ENCODE results near the gene MEGF10. TPM values are rescaled to one million over a fixed set of nuclear protein-coding genes. Genes with fewer than 3 reads are reported as not detected.
"Not testable (repeated sequence)": the region's sequence is repeated elsewhere in the genome, so short reads cannot be mapped to it uniquely, and the experiment has no call there.

Gene MEGF10
- not detected for total RNA-seq

DNA sequence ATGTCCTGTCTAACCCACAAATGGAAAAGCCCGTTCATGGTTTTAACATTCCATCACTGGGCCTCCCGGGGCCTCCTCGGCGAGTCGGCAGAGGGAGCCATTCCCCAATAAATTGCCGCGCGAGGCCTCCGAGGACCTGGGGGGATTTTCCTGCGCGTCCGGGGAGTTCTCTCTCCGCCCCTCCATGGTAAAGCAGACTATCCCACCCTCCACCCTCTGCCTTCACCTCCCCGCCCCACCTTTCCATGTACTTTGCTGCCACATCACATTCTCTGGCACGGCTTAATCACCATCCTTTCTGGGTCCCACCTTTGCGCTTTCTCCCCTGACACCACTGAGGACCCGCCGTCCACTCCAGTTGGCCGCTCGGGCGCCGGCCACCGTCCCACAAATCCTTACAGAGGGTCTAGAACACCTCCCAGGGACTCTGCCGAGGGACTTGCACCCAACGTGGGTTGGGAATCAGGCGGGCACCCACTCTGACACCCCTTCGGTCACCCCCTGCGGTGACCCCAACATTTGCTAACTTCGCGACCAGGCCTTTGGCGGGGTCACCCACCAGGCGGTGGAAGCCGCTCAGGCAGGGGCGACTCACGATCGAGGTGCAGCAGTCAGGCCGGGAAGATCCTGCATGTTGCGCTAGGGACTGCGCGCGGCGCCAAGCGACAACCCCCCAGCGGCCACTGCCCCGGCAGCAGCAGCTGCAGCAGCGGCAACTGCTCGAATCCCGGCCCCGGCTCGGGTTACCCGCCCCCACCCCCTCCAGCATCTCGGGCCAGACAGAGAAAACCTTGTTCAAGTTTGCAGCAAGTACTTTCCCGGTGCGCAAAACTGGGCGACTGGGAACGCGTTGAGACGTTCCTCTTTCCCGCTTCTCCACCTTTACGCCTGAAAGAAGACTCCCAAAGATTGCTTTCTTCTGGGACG lies at the start of gene MEGF10:
Gene MEGF10, plus strand, starts transcription at position 778 of the 927 bp plus-strand sequence. CDS start 40,513 bp downstream, outside the sequence.
- peak; percentile 51 for ATAC-seq
- CTCF ChIA-PET: no interaction called here
- H3K36me3 Mint-ChIP-seq (ENCODE audit: low read depth): no peaks in the 10 kb centered on the region
- POLR2A ChIA-PET: no interaction called here
- H3K4me3 Mint-ChIP-seq: no peak within 1 kb of the TSS
- H3K9me3 Mint-ChIP-seq (ENCODE audit: insufficient read depth): no peaks in the 10 kb centered on the region
- no peaks in the 10 kb centered on the region for H3K4me1 Mint-ChIP-seq (ENCODE audit: low read depth)
- no peak within 1 kb of the TSS for H3K27ac Mint-ChIP-seq
- peaks cover 66% of the 10 kb centered on the region for H3K27me3 Mint-ChIP-seq (ENCODE audit: low read depth)
- DNase-seq: peak; percentile 33

DNA sequence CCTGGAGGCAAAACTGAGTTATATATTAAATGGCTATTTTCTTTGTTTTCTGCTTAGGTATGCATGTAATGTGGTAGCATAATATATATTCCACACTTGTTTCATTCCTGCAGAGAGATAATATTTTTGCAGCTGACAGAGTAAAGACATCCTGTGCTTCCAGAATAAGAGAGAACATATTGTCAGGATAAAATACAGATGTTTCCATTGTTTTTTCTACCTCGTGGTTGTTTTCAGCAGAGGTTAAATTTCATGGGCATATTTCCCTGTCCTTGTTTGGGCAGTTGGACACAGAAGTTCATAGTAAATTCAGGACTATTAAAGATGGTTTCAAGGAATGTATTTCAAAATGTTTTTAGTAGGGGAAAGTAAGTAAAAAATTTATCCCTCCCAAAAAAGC lies 47.6 kb upstream of the MEGF10 start:
- CTCF ChIA-PET: no interaction called here
- no peak overlapping the region for H3K4me3 Mint-ChIP-seq
- H3K27ac Mint-ChIP-seq: no peak overlapping the region
- no peaks in the 10 kb centered on the region for H3K4me1 Mint-ChIP-seq (ENCODE audit: low read depth)
- H3K9me3 Mint-ChIP-seq (ENCODE audit: insufficient read depth): no peaks in the 10 kb centered on the region
- POLR2A ChIA-PET: no interaction called here
- ATAC-seq (no peak), DNase-seq (no peak)
- H3K27me3 Mint-ChIP-seq (ENCODE audit: low read depth): peaks cover 5% of the 10 kb centered on the region
- no peaks in the 10 kb centered on the region for H3K36me3 Mint-ChIP-seq (ENCODE audit: low read depth)

DNA sequence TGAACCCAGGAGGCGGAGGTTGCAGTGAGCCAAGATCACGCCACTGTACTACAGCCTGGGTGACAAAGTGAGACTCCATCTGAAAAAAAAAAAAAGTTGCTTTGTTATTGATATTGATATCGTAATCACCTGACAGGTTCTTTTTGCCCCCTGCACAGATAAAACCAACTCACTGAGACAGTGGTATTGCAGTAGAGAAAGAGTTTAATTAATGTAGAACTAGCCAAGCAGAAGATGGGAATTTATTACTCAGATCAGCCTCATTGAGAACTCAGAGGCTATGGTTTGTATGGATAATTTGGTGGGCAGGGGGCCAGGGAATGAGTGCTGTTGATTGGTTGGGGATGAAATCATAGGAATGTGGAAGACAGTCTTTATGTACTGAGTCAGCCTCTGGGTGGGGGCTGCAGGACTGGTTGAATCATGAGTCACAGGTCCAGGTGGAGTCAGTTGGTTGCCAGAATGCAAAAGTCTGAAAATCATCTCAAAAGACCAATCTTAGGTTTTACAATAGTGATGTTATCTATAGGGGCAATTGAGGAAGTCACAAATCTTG lies 35.8 kb upstream of the MEGF10 start:
- DNase-seq (no peak), ATAC-seq (no peak)
- no peaks in the 10 kb centered on the region for H3K4me1 Mint-ChIP-seq (ENCODE audit: low read depth)
- no peaks in the 10 kb centered on the region for H3K9me3 Mint-ChIP-seq (ENCODE audit: insufficient read depth)
- H3K4me3 Mint-ChIP-seq: no peak overlapping the region
- no peaks in the 10 kb centered on the region for H3K27me3 Mint-ChIP-seq (ENCODE audit: low read depth)
- no peaks in the 10 kb centered on the region for H3K36me3 Mint-ChIP-seq (ENCODE audit: low read depth)
- CTCF ChIA-PET: no interaction called here
- no peak overlapping the region for H3K27ac Mint-ChIP-seq
- POLR2A ChIA-PET: no interaction called here

DNA sequence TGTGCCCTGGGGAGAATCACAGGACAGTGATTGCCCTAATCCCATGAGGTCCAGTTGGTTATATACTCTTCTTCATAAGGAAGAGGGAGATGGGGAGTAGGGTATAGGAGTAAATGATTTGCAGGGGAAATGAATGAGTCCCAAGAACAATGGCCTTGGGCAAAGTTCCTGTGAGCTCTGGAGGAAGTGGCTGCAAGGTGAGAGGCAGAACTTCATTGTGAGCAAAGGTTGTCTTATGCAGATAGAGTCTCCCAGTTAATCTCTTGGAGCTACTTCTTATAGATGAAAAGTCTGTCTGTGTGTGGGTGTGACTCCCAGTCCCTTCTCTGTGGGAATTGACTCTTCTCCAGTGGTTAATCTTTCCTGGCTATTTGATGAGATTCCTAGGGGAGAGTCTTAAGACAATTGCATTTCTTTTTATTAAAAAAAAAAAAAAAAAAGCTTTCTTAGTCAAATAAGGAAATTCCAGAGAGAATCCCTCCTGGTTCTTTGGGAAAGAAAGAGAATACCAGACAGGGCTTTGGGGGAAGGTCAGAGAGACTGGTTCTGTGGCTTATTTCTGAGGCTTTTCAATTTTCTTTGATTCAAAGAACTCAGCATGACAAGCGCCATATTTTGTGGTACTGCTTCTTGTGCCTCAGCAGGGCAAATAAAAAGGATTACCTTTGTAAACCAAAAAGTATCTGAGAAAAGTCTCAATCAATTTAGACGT lies 33.6 kb upstream of the MEGF10 start:
- H3K27me3 Mint-ChIP-seq (ENCODE audit: low read depth): peaks cover 4% of the 10 kb centered on the region
- no peaks in the 10 kb centered on the region for H3K4me1 Mint-ChIP-seq (ENCODE audit: low read depth)
- H3K9me3 Mint-ChIP-seq (ENCODE audit: insufficient read depth): no peaks in the 10 kb centered on the region
- CTCF ChIA-PET: interaction anchor here (0.6 kb wide), 1 partner anchor 1366 kb away, joined by 3 read pairs; no protein-coding TSS in a partner anchor
- ATAC-seq (no peak), DNase-seq (no peak)
- no peak overlapping the region for H3K4me3 Mint-ChIP-seq
- POLR2A ChIA-PET: no interaction called here
- H3K36me3 Mint-ChIP-seq (ENCODE audit: low read depth): no peaks in the 10 kb centered on the region
- H3K27ac Mint-ChIP-seq: no peak overlapping the region

DNA sequence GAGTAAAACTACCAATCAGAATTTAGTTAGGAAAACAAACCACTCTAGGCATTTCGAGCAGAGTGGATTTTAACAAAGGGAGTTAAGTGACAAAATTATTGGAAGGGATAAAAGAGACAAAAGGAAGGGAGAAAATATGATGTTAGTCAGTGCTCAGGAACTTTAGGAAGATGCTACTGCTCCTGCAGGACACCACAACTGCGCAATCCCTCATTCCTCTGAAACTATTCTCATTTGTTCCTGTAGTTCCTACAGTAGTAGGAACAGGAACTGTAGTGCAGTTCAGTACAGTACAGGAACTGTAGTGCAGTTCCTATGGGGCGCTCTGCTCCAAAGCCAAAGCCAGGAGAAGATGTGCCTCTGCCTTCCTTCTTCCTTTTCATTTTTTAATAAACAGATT lies 29.9 kb upstream of the MEGF10 start:
- H3K27ac Mint-ChIP-seq: no peak overlapping the region
- H3K9me3 Mint-ChIP-seq (ENCODE audit: insufficient read depth): no peaks in the 10 kb centered on the region
- H3K36me3 Mint-ChIP-seq (ENCODE audit: low read depth): no peaks in the 10 kb centered on the region
- DNase-seq: no peak
- CTCF ChIA-PET: no interaction called here
- H3K4me3 Mint-ChIP-seq: no peak overlapping the region
- no peak for ATAC-seq
- POLR2A ChIA-PET: no interaction called here
- H3K4me1 Mint-ChIP-seq (ENCODE audit: low read depth): no peaks in the 10 kb centered on the region
- H3K27me3 Mint-ChIP-seq (ENCODE audit: low read depth): peaks cover 12% of the 10 kb centered on the region

DNA sequence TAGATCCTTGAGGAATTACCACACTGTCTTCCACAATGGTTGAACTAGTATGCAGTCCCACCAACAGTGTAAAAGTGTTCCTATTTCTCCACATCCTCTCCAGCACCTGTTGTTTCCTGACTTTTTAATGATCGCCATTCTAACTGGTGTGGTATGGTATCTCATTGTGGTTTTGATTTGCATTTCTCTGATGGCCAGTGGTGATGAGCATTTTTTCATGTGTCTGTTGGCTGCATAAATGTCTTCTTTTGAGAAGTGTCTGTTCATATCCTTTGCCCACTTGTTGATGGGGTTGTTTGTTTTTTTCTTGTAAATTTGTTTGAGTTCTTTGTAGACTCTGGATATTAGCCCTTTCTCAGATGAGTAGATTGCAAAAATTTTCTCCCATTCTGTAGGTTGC lies 25.1 kb upstream of the MEGF10 start:
- H3K36me3 Mint-ChIP-seq (ENCODE audit: low read depth); H3K9me3 Mint-ChIP-seq (ENCODE audit: insufficient read depth); H3K27ac Mint-ChIP-seq; ATAC-seq; CTCF ChIA-PET; POLR2A ChIA-PET; H3K4me3 Mint-ChIP-seq; DNase-seq; H3K4me1 Mint-ChIP-seq (ENCODE audit: low read depth): not testable (repeated sequence)
- H3K27me3 Mint-ChIP-seq (ENCODE audit: low read depth): peaks cover 17% of the 10 kb centered on the region

DNA sequence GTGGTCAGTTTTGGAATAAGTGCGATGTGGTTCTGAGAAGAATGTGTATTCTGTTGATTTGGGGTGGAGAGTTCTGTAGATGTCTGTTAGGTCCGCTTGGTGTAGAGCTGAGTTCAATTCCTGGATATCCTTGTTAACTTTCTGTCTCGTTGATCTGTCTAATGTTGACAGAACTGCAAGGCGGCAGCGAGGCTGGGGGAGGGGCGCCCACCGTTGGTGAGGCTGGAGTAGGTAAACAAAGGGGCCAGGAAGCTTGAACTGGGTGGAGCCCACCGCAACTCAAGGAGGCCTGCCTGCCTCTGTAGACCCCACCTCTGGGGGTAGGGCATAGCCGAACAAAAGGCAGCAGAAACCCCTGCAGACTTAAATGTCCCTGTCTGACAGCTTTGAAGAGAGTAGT lies 22.3 kb upstream of the MEGF10 start:
- DNase-seq; H3K36me3 Mint-ChIP-seq (ENCODE audit: low read depth); POLR2A ChIA-PET; H3K9me3 Mint-ChIP-seq (ENCODE audit: insufficient read depth); H3K4me1 Mint-ChIP-seq (ENCODE audit: low read depth); H3K27me3 Mint-ChIP-seq (ENCODE audit: low read depth); H3K27ac Mint-ChIP-seq; H3K4me3 Mint-ChIP-seq; ATAC-seq; CTCF ChIA-PET: not testable (repeated sequence)

DNA sequence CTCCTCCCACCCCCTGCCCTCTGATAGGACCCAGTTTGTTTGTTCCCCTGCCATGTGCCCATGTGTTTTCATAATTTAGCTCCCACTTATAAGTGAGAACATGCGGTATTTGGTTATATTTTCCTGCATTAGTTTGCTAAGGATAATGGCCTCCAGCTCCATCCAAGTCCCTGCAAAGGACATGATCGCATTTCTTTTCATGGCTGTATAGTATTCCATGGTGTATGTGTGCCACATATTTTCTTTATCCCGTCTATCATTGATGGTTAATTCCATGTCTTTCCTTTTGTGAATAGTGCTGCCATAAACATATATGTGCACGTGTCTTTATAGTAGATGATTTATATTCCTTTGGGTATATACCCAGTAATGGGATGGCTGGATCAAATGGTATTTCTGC lies 19.9 kb upstream of the MEGF10 start:
- CTCF ChIA-PET, POLR2A ChIA-PET: not testable (repeated sequence)

DNA sequence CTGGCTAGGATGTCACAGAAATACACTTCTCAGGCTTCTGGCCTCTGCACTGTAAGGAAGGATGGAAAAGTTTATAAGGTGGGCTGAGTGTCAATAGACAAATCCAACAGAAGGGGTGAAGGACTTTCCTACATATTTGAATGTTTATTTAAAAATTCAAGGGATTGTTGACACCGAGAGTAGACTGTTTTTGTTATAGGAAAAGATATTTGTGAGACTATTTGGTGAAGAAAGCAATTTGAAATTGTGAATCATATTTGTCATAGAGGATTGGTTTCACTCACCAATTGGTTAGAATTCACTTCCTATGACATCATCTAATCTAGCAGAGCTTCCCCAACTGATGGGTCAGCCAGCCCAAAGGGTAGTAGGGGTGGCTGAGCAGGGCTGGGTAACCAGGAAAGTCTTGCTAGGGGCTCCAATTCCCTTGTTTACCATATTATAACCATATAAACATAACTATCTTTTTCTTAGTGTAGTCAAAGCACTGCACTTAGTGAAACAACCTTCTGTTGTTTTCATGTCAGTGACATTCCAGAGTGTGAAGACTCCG lies 14.9 kb upstream of the MEGF10 start:
- Mint-ChIP-seq H3K4me1 (ENCODE audit: low read depth) (no peaks in the 10 kb centered on the region), H3K27me3 (ENCODE audit: low read depth) (peaks cover under 1% of the 10 kb centered on the region), H3K36me3 (ENCODE audit: low read depth) (no peaks in the 10 kb centered on the region), H3K27ac (no peak overlapping the region), H3K9me3 (ENCODE audit: insufficient read depth) (no peaks in the 10 kb centered on the region), H3K4me3 (no peak overlapping the region)
- ATAC-seq (no peak), DNase-seq (no peak)
- ChIA-PET POLR2A (no interaction called here), CTCF (no interaction called here)

More for the DNA sequence above, 19.9 kb upstream of the MEGF10 start:
- not testable (repeated sequence) for H3K4me3 Mint-ChIP-seq; DNase-seq; ATAC-seq; H3K4me1 Mint-ChIP-seq (ENCODE audit: low read depth); H3K9me3 Mint-ChIP-seq (ENCODE audit: insufficient read depth); H3K36me3 Mint-ChIP-seq (ENCODE audit: low read depth); H3K27ac Mint-ChIP-seq; H3K27me3 Mint-ChIP-seq (ENCODE audit: low read depth)

DNA sequence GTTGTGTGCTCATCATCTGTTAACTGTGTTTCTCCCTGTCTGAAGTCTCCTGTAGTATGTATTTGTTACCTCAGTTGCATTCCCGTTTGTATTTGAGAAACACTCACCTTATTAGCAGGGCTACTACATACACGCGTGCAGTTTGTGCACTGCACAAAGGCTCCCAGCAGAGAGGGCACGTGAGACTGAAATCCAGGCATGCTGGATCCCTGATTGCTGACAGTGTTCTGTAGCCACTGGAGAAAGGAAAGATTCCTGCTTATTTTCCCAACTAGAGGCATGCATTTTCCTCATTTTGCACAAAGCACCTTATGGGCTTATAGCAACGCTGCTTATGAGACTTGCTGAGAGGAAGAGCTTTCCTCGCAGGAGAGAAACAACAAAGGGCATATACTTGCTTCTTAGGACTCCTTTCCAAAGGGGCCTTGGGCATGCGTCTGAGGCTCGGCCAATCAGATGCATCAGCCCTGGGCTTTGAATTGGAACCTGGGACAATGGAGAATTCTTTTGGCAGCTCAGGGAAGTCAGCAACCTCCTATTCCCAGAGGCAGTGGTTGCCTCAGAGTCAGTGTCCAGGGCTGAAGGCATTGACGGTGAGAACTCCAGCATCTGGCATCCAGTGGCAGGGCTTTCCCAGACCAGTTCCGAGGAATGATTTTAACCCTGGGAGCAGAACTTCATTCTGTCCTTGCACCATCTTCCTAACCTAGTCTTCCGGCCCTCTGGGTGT lies 9.9 kb upstream of the MEGF10 start:
- no peak overlapping the region for H3K4me3 Mint-ChIP-seq
- ChIA-PET CTCF (no interaction called here), POLR2A (no interaction called here)
- no peaks in the 10 kb centered on the region for H3K36me3 Mint-ChIP-seq (ENCODE audit: low read depth)
- H3K27ac Mint-ChIP-seq: no peak overlapping the region
- ATAC-seq (no peak), DNase-seq (no peak)
- peaks cover 10% of the 10 kb centered on the region for H3K27me3 Mint-ChIP-seq (ENCODE audit: low read depth)
- H3K9me3 Mint-ChIP-seq (ENCODE audit: insufficient read depth): no peaks in the 10 kb centered on the region
- peaks cover 5% of the 10 kb centered on the region for H3K4me1 Mint-ChIP-seq (ENCODE audit: low read depth)

DNA sequence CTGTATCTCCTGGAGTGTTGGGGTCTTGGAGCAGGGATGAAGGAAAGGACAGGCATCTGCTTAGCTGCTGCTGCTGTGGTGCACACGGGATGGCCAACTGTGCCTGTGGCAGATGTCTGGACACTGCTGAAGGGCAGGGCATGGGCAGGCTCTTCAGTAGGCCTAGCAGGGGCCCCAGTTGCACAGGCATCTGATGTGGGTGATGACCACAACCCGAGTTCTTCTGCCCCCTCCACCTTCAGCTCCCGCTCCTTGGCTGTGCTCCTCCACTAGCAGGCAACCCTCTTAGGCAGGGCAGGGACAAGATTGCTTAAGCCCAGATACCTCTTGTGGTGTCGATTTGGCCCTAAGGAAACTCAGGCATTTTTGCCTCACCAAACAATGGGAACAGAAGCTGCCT lies 9.0 kb upstream of the MEGF10 start:
- Mint-ChIP-seq H3K27me3 (ENCODE audit: low read depth) (peaks cover 15% of the 10 kb centered on the region), H3K4me1 (ENCODE audit: low read depth) (peaks cover 5% of the 10 kb centered on the region), H3K4me3 (no peak overlapping the region), H3K27ac (no peak overlapping the region), H3K9me3 (ENCODE audit: insufficient read depth) (no peaks in the 10 kb centered on the region), H3K36me3 (ENCODE audit: low read depth) (no peaks in the 10 kb centered on the region)
- ATAC-seq (no peak), DNase-seq (no peak)
- CTCF ChIA-PET: no interaction called here
- POLR2A ChIA-PET: no interaction called here
